ENCODE data around the gene CAV2. TPM values are rescaled to one million over a fixed set of nuclear protein-coding genes. Genes with fewer than 3 reads are reported as not detected.
"Not testable (repeated sequence)": the region's sequence is repeated elsewhere in the genome, so short reads cannot be mapped to it uniquely, and the experiment has no call there.

Gene CAV2
- total RNA-seq, 4 donors from 2014 or later, result 86.4 to 172 (median 132) TPM

- no peaks in the 10 kb centered on the region for H3K9me3 ChIP-seq
- no peaks in the 10 kb centered on the region for H3K27me3 ChIP-seq
- DNase-seq (ENCODE audit: low spot score in 2 of 2), result no peak
- no peaks in the 10 kb centered on the region for H3K4me1 ChIP-seq
- 62 to 73% methylated on average over 2 of the region's 2 CpGs for WGBS, 2 donors
- TF ChIP-seq CTCF (IDR thresholded peaks at IDR 0.05), result no peak
- TF ChIP-seq EP300 (IDR thresholded peaks at IDR 0.05), result no peak
- no peak for TF ChIP-seq POLR2A (IDR thresholded peaks at IDR 0.05)
- no peak overlapping the region for H3K4me3 ChIP-seq
- no peak overlapping the region for H3K27ac ChIP-seq
- H3K36me3 ChIP-seq, result no peaks in the 10 kb centered on the region
Measured at GRCh38 chr7:116468534-116468933, 31.0 kb upstream of the CAV2 start.

- Histone ChIP-seq H3K4me1 (no peaks in the 10 kb centered on the region), H3K4me3 (no peak overlapping the region), H3K27me3 (no peaks in the 10 kb centered on the region), H3K27ac (no peak overlapping the region), H3K9me3 (no peaks in the 10 kb centered on the region), H3K36me3 (no peaks in the 10 kb centered on the region)
- no peak for DNase-seq (ENCODE audit: low spot score in 2 of 2)
- TF ChIP-seq CTCF (IDR thresholded peaks at IDR 0.05) (no peak), POLR2A (IDR thresholded peaks at IDR 0.05) (no peak), EP300 (IDR thresholded peaks at IDR 0.05) (no peak)
- 58 to 92% methylated on average over 1 of the region's 1 CpG for WGBS, 2 donors
Measured at GRCh38 chr7:116477625-116478024, 21.9 kb upstream of the CAV2 start.

- TF ChIP-seq CTCF (IDR thresholded peaks at IDR 0.05) (no peak), EP300 (IDR thresholded peaks at IDR 0.05) (no peak)
- H3K27me3 ChIP-seq, result no peaks in the 10 kb centered on the region
- DNase-seq (ENCODE audit: low spot score in 2 of 2), result no peak
- no peak overlapping the region for H3K4me3 ChIP-seq
- H3K36me3 ChIP-seq, result no peaks in the 10 kb centered on the region
- H3K27ac ChIP-seq, result no peak overlapping the region
- WGBS, 2 donors, result 82 to 90% methylated on average over 2 of the region's 2 CpGs
- no peaks in the 10 kb centered on the region for H3K4me1 ChIP-seq
- no peaks in the 10 kb centered on the region for H3K9me3 ChIP-seq
Measured at GRCh38 chr7:116478834-116479233, 20.7 kb upstream of the CAV2 start.

- WGBS, 2 donors, result 37 to 41% methylated on average over 2 of the region's 2 CpGs
- Histone ChIP-seq H3K27me3 (no peaks in the 10 kb centered on the region), H3K4me3 (no peak overlapping the region), H3K4me1 (peaks cover 0 to 7% (median 0%) of the 10 kb centered on the region in 4 donors), H3K36me3 (no peaks in the 10 kb centered on the region), H3K9me3 (no peaks in the 10 kb centered on the region), H3K27ac (no peak overlapping the region)
- DNase-seq (ENCODE audit: low spot score in 2 of 2), result no peak
- TF ChIP-seq POLR2A (IDR thresholded peaks at IDR 0.05) (no peak), EP300 (IDR thresholded peaks at IDR 0.05) (no peak), CTCF (IDR thresholded peaks at IDR 0.05) (no peak)
Measured at GRCh38 chr7:116483271-116483942, 16.1 kb upstream of the CAV2 start.

- not testable (repeated sequence) for H3K9me3 ChIP-seq; DNase-seq (ENCODE audit: low spot score in 2 of 2); H3K27me3 ChIP-seq; H3K27ac ChIP-seq; H3K36me3 ChIP-seq; H3K4me3 ChIP-seq
- H3K4me1 ChIP-seq, result peaks cover 0 to 13% (median 0%) of the 10 kb centered on the region in 4 donors
- 98% methylated on average over 4 of the region's 4 CpGs for WGBS, 2 donors
Measured at GRCh38 chr7:116484389-116484788, 15.1 kb upstream of the CAV2 start.
